NCI-H1048 (cell line): ENCODE measurements around the gene TUBGCP5.
"Not testable (repeated sequence)": the region's sequence is repeated elsewhere in the genome, so short reads cannot be mapped to it uniquely, and the experiment has no call there.

Experiments used
- DNase-seq: peaks from one replicate; lab custom pipeline; 2025; lab: John Stamatoyannopoulos, UW

The TUBGCP5 gene

DNA sequence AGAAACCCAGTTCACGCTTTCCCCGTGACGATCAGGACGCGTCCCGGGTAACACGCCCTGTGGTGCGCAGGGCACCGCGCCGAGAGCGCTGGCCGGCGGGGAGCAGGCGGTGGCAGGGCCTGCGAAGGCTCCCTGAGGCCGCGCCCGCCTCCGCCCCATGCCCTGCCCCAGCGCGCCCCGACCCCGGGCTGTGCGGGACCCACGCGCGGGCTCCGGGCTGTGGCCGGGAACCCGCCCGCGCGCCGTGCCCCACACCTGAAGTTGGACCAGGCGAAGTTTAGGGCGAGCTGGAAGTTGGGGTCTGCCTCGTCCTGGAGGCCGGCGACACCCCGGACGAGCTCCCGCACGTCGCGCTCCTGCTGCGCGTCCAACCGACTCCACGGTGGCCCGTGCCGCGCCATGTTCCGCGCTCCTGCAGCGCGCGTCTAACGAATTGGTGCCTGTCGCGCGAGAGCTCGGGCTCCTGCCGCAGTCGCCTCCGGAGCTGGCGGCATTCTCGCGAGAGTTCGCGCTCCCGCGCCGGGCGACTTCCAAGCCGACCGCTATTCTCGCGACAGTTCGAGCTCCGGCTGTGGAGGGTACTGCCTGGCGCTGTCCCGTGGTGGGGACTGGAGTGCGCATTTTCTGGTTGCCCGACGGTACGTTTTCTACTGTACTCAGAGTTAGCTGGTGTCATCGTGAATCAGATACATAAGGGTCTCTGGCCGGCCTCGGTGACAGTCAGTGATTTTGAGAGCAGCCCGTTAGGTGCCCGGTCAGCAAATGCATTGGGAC, at the start of gene TUBGCP5:
Gene TUBGCP5 (minus strand): TSS at position 427 of the 774 bp plus-strand sequence. CDS start 26 bp downstream, at position 401.
- peak; percentile 91 for DNase-seq

DNA sequence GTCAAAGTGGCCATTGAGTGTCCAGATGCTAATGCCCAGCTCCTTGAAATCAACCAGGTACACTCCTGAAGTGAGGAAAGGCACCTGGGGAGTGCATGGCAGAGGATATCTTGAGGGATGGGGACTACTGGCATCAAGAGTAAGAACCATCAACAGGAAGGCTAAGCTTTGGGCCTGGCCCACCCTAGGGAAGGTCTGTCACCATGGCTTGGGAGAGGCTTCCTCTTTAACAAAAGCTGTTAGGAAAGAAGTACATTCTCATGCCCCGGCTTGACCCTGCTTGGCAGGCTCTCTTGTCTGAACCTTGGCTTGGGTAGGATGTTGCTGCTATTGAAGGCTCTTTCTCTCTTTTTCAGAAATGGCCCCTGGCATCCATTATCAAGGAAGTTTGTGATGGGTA, 43.7 kb upstream of the TUBGCP5 start:
- DNase-seq: no peak

DNA sequence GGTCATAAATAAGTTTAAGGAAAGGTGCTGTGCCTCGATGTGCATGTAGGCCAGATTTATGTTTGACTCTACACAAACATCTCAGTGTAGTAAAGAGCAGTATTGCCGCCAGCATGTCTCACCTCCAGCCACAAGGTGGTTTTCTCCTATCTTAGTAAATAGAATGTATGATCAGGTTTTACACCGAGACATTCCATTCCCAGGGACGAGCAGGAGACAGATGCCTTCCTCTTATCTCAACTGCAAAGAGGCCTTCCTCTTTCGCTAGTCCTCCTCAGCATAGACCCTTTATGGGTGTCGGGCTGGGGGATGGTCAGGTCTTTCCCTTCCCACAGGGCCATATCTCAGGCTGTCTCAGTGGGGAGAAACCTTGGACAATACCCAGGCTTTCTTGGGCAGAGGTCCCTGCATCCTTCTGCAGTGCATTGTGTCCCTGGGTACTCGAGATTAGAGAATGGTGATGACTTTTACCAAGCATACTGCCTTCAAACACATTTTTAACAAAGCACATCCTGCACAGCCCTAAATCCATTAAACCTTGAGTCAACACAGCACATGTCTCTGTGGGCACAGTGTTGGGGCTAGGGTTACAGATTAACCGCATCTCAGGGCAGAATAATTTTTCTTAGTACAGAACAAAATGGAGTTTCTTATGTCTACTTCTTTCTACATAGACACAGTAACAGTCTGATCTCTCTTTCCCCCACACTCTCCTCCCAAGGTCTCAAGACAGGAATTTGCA, 42.8 kb upstream of the TUBGCP5 start:
- DNase-seq: not testable (repeated sequence)

DNA sequence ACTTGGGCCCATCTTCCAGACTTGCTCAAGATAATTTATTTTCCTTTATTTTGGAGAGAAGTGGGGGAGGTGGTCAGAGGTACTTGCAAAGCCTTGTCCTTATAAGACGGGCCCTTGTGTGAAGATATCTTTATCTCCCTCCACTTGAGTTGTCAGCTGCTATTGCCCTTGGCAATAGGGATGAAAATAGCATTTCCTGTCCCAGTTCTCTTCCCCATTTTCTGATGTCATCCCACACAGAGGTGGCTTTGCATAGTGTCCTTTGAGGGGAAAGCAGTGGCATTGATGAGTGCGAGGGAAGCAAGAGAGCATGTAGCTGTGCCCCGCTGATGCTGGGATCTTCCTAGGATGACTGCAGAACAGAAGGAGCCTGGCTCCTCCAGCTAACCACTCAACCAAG, 41.9 kb upstream of the TUBGCP5 start:
- no peak for DNase-seq

DNA sequence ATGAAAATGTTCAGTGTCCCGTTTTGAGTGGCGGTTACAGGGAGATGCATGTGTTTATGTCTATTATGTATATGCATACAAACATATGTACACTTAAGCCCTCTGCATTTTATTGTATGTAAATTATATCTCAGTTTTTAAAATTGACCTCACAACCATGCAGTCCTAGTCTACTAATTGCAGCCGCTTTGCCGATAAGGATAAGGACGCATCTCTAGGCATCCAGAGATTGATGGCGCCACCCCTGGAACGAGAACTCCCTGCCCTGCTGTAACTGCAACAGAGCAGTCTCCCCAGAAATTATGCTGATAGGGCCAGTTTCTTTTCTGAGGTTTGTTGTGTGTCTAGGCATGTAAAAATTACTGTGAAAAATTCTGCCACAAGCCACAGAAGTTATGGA, 40.4 kb upstream of the TUBGCP5 start:
- DNase-seq: no peak

DNA sequence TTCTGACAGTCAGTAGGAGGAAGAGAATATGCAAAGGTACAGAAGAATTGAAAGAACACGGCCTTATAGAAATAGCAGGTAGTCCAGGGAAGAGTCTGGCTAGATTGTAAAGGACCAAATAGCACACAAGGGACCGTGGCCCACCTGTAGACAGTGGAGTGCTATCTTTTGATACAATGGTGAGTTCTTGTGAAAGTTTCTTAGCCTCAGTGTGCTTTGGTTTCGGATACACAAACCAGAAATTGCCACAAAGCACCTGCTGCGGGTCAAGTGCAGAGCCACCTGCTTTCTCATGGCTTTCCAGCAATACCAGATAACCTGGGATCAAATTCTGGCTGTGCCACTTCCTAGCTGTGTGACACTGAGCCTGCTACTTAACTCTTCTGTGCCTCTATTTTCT, 36.6 kb upstream of the TUBGCP5 start:
- no peak for DNase-seq

DNA sequence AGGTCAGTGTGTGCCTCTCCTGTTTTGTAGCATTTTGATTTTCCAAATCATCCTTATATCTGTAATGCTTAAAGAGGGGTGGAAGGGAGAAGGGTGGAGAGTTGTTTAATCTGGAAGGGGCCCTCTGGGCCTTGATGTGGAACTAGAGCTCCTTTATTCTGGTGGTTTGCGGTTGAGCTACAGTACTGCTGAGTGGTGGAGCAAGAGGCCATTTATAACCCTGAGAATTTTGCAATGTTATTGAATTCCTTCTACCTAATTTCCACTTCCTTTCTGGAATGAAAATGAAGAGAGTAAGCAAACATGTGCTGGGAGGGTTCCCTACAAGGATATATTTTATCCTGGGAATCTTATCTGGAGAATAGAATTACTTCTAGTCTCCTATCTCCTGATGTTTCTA, 35.3 kb upstream of the TUBGCP5 start:
- no peak for DNase-seq

DNA sequence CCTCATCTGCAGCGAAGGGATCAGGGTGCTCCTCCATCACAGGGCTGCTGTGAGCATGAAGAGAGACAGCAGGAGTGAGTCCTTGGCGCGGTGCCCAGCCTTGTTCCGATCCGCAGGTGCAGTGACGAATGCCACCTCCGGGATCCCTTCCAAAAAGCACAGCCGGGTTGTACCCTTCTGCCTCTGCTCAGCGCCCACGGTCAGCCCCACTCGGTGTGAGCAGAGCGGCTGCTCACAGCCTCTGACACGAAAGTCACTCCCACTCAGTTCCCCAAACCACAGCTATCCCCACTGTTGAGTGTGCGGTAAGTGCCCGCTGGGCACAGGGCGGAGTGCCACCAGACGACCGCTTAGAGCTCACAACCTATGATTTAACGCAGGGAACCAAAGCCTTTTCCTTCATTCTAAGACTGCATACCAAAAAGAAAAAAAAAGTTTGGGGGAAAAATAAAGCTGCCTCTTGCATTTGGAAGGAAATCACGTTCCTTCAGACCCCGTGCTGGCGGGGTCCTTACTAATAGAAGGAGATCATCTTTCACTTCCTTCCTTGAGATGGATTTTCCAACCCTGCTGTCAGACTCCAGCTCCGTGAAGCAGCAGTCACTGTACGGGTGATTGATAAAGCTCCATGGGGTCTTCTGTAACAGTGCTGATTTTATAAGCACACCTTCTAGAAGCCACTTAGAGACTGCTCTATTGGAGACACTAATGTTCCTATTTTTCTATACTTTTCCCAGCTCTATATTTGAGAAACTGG, 34.7 kb upstream of the TUBGCP5 start:
- peak; percentile 5 for DNase-seq

DNA sequence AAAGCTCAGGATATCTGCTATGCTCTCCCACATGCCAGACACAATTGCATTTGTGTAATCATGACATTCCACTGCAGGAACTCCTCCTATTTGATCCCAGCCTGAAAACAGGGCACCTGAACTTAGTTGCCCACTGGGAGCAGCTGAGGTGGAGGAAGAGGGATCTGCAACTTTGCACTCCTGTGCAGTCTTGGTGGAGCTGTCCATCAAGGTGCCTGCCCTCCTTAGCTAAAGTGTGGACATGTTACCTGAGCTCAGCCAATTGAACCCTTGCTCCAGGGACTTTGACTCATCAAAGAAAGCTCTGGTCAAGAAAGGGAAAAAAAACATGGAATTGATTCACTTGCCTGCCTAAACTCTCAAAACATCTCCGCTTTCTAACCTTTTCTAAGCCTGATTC, 33.3 kb upstream of the TUBGCP5 start:
- no peak for DNase-seq

DNA sequence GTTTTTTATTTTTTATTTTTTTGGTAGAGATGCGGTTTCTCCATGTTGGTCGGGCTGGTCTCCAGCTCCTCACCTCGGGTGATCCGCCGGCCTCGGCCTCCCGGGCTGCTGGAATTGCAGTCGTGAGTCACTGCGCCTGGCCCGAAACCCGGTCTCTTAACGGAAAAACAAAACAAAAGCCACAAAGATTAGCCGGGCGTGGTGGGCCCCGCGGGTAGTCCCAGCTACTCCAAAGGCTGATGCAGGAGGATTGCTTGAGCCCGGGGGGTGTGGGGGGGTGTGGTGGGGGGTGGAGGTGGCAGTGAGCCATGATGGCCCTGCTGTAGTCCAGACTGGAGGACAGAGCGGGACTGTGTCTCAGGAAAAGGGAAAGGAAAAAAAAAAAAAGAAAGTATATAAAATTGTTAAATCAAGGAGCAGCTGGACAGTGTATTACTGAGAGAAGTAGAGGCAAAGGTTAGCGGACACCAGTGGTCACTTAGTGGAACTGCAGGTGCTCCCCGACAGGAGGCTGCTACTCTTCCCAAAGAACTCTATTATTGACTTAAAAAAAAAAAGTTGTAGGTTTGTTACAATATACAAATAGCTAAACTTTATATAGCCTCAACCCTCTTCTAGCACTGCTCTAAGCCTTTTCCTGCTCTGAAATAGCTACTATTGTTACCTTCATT, 30.3 kb upstream of the TUBGCP5 start:
- DNase-seq: no peak

DNA sequence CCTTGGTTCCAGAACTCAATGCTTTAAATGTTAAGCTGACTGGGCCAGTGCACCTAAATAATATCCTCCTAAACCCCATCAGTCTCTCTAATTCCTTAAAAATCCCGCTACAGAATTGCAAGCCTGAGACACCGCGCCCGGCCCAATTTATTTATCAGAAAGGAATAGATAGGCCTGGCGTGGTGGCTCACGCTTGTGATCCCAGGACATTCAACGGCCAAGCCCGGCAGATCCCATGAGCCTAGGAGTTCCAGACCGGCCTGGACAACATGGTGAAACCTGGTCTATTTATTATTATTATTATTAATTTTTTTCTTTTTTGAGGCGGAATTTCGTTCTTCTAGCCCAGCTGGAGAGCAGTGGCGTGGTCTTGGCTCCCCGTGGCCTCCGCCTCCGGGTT, 28.0 kb upstream of the TUBGCP5 start:
- no peak for DNase-seq

DNA sequence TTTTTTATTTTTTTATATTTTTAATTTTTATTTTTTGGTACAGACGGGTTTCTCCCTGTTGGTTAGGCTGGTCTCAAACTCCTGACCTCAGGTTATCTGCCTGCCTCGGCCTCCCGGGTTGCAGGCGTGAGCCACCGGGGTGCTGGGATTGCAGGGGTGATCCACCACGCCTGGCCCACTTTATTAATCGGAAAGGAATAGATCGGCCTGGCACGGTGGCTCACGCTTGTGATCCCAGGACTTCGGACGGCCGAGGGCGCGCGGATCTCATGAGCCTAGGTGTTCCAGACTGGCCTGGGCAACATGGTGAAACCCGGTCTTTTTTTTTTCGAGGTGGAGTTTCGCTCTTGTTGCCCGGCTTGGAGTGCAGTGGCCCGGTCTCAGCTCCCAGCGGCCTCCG, 26.5 kb upstream of the TUBGCP5 start:
- DNase-seq: no peak

DNA sequence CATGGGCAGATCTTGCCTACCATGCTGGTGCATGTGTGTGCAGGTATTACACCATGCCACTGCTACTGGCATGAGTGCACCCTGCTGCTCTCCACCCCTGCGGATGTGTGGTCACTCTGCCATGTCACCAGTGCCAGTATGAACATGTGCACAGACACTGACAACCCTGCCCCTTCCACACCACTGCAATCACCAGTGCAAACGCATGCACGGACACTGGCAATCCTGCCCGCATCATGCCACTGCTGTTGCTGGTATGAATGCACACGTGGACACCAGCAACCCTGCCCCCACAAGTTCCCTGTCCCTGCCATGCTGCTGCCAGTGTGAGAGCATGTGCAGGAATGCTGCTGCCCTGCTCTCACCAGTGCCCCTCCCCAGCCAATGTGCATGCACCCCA, 24.8 kb upstream of the TUBGCP5 start:
- DNase-seq: no peak

DNA sequence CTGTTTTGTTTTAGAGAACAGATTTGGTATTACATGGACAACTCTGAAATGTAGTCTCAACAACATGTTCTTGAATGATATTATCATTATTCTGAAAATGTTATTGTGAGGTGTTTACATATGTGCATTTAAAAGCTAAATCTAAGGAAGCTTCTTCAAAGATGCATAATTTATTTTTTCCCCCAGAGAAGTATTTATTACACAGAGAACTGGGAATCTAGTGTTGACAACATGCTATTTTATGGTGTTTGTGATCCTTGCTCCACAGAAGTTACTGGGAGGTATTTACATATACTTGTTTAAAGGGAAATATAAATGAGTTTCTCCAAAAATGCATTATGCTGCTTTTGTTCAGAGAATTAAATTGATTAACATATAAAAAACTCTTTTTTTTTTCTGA, 18.3 kb upstream of the TUBGCP5 start:
- DNase-seq: no peak

DNA sequence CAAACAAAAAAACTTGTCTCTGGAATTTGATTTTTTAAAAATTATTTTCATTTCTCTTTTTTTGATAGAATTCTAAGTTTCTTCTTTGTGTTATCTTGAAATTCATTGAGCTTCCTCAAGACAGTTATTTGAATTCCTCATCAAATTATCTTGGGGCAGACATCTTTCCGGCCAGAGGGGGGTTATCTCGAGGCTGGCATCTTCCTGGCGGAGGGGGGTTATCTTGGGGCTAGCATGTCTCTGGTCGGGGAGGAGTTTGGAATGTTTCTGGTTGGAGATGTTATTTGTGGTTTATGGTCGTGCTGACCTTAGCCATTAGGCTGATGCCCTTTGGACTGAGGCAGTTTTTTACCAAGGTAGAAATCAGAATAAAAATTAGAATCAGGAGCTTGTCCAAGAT, 15.9 kb upstream of the TUBGCP5 start:
- no peak for DNase-seq

DNA sequence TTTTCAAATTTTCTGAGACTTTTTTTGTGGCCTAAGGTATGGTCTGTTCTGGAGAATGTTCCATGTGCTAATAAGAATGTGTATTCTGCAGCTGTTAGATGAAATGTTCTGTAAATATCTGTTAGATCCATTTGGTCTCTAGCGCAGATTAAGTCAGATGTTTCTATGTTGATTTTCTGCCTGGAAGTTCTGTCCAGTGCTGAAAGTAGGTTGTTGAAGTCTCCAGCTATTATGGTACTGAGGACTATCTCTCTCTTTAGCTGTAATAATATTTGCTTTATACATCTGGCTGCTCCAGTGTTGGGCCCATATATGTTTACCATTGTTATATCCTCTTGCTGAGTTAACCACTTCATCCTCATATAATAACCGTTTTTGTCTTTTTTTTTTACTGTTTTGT, 13.2 kb upstream of the TUBGCP5 start:
- DNase-seq: no peak

DNA sequence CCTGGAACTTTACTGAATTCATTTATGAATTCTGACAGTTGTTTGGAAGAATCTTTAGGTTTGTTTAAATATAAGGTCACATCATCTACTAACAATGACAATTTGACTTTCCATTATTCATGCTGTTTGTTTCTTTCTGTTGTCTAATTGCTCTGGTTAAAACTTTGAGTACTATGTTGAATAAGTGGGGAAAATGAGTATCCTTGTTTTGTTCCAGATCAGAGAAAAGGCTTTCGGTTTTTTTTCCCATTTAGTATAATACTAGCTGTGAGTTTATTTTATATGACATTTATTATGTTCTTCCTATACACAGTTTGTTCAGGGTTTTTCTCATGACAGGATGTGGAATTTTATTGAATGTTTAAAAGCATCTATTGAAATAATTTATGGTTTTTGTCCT, 11.3 kb upstream of the TUBGCP5 start:
- DNase-seq: no peak

DNA sequence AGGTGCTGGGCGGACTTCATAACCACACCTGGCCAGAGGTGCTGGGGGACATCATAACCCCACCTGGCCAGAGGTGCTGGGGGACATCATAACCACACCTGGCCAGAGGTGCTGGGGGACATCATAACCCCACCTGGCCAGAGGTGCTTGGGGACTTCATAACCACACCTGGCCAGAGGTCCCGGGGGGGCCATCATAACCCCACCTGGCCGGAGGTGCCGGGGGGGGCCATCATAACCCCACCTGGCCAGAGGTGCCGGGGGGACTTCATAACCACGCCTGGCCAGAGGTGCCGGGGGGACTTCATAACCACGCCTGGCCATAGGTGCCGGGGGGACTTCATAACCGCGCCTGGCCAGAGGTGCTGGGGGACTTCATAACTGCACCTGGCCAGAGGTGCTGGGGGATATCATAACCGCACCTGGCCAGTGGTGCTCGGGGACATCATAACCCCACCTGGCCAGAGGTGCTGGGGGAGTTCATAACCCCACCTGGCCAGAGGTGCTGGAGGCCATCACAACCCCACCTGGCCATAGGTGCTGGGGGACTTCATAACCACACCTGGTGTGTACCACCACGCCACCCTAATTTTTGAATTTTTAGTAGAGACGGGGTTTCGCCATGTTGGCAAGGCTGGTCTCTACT, 10.7 kb upstream of the TUBGCP5 start:
- no peak for DNase-seq

DNA sequence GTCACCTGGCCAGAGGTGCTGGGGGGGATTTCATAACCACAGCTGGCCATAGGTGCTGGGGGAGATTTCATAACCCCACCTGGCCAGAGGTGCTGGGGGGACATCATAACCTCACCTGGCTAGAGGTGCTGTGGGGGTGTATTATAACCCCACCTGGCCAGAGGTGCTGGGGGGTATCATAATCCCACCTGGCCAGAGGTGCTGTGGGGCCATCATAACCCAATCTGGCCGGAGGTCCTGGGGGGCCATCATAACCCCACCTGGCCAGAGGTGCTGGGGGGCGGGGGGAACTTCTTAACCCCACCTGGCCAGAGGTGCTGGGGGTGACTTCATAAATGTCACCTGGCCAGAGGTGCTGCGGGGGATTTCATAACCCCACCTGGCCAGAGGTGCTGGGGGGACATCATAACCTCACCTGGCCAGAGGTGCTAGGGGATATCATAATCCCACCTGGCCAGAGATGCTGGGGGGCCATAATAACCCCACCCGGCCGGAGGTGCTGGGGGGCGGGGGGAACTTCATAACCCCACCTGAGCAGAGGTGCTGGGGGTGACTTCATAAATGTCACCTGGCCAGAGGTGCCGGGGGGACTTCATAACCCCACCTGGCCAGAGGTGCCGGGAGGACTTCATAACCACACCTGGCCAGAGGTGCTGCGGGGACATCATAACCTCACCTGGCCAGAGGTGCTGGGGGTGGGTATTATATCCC, 9.4 kb upstream of the TUBGCP5 start:
- DNase-seq: not testable (repeated sequence)

DNA sequence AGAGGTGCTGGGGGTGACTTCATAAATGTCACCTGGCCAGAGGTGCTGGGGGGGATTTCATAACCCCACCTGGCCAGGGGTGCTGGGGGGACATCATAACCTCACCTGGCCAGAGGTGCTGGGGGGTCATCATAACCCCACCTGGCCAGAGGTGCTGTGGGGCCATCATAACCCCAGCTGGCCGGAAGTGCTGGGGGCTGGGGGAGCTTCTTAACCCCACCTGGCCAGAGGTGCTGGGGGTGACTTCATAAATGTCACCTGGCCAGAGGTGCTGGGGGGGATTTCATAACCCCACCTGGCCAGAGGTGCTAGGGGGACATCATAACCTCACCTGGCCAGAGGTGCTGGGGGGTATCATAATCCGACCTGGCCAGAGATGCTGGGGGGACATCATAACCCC, 4.6 kb upstream of the TUBGCP5 start:
- DNase-seq: not testable (repeated sequence)

DNA sequence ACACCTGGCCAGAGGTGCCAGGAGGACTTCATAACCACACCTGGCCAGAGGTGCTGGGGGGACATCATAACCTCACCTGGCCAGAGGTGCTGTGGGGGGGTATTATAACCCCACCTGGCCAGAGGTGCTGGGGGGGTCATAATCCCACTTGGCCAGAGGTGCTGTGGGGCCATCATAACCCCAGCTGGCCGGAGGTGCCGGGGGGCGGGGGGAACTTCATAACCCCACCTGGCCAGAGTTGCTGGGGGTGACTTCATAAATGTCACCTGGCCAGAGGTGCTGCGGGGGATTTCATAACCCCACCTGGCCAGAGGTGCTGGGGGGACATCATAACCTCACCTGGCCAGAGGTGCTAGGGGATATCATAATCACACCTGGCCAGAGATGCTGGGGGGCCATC, 4.2 kb upstream of the TUBGCP5 start:
- DNase-seq: not testable (repeated sequence)
